ENCODE results near the gene OR4K14. TPM values are rescaled to one million over a fixed set of nuclear protein-coding genes. Genes with fewer than 3 reads are reported as not detected.

Gene OR4K14
- total and polyA plus RNA-seq, 2 of the 4 experiments (the other 2 are of a cell fraction): not detected

DNA sequence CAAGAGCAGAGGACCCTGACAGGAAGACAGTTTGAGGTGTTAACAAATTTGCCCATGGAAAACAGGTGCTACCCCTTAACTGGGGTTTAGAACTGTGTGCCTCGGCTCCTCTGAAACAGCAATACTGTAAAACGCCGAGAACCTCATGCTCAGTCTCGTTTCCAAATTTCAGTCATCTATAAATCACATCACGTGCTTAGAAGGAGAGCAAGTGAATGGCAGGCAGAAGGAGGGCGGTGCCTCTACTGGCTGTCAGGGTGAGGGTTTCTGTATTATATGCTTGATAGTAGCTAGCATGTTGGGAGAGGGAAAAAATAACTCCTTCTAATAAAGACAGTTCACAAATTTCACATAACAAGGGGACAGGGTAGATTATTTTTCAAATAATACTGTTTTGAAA is 12.0 kb upstream of the OR4K14 start:
- in situ Hi-C loops (cut with MboI; ENCODE audit: low sequenced_read_pairs) (no loop called here), dilution Hi-C loops (cut with HindIII; ENCODE audit: low sequenced_read_pairs, unreplicated experiment) (no loop called here), intact Hi-C loops (cut with micrococcal nuclease) (no loop called here)
- Histone ChIP-seq H4K20me1 (ENCODE audit: insufficient read depth, low read length) (no peaks in the 10 kb centered on the region), H3K4ac (ENCODE audit: low read depth, low read length) (no peak overlapping the region), H2AK5ac (ENCODE audit: low read depth, low read length) (no peak overlapping the region), H2AFZ (replicated peaks; ENCODE audit: low read length, poor library complexity) (no peak overlapping the region), H3K56ac (ENCODE audit: extremely low read depth, insufficient read depth, low read length) (no peak overlapping the region), H3K27me3 (ENCODE audit: control insufficient read depth, insufficient read depth, low read length) (no peaks in the 10 kb centered on the region), H2BK5ac (ENCODE audit: low read depth, low read length, poor library complexity, severe bottlenecking) (no peak overlapping the region), H3K9ac (ENCODE audit: low read depth, low read length) (no peak overlapping the region), H3K23ac (ENCODE audit: low read depth, low read length) (no peak overlapping the region), H2BK20ac (ENCODE audit: low read depth, low read length) (no peak overlapping the region), H3K4me1 (ENCODE audit: control insufficient read depth, insufficient read depth, low read length) (no peaks in the 10 kb centered on the region), H4K5ac (ENCODE audit: low read depth, low read length) (no peak overlapping the region), H3K4me2 (ENCODE audit: low read depth, low read length) (no peak overlapping the region), H3K18ac (ENCODE audit: low read depth, low read length) (no peak overlapping the region), H2BK120ac (ENCODE audit: low read depth, low read length) (no peak overlapping the region), H3K27ac (ENCODE audit: insufficient read depth, low read length) (no peak overlapping the region), H3K36me3 (ENCODE audit: control insufficient read depth, insufficient read depth, low read length) (no peaks in the 10 kb centered on the region), H4K8ac (ENCODE audit: low read depth in 2 of 2, low read length in 2 of 2) (no peak overlapping the region), H2AK9ac (replicated peaks; ENCODE audit: low read depth, low read length, poor library complexity) (no peak overlapping the region), H3K4me3 (ENCODE audit: insufficient read depth, low read depth, low read length) (no peak overlapping the region), H2BK15ac (ENCODE audit: low read depth, low read length) (no peak overlapping the region), H4K91ac (ENCODE audit: insufficient read depth, low read depth, low read length) (no peak overlapping the region), H3K14ac (replicated peaks; ENCODE audit: low read depth, low read length) (no peak overlapping the region), H3K79me1 (ENCODE audit: low read depth in 1 of 2, low read length in 2 of 2) (no peaks in the 10 kb centered on the region), H3K9me1 (ENCODE audit: insufficient read depth, low read length) (no peaks in the 10 kb centered on the region), H3K9me3 (ENCODE audit: control insufficient read depth, insufficient read depth, low read length) (peaks cover 11% of the 10 kb centered on the region)
- ATAC-seq (ENCODE audit: low read depth): no peak
- CTCF ChIA-PET: interaction anchor here (0.6 kb wide), 1 partner anchor 50 kb away, joined by 3 read pairs; no protein-coding TSS in a partner anchor
- POLR2A ChIA-PET (ENCODE audit: unreplicated experiment): no interaction called here
- WGBS, 2 experiments (ENCODE audit: extremely low coverage in 2 of 2, insufficient read length in 1 of 2): no CpG with 5 or more reads among the region's 6 CpGs
- BruUV-seq (replicated peaks): no TSS peak
- no peak for DNase-seq
- TF ChIP-seq, protein P1, sequence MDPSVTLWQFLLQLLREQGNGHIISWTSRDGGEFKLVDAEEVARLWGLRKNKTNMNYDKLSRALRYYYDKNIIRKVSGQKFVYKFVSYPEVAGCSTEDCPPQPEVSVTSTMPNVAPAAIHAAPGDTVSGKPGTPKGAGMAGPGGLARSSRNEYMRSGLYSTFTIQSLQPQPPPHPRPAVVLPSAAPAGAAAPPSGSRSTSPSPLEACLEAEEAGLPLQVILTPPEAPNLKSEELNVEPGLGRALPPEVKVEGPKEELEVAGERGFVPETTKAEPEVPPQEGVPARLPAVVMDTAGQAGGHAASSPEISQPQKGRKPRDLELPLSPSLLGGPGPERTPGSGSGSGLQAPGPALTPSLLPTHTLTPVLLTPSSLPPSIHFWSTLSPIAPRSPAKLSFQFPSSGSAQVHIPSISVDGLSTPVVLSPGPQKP (IDR thresholded peaks at IDR 0.05; ENCODE audit: borderline replicate concordance, low read depth, low read length): no peak
- TF ChIP-seq BHLHE40 (IDR thresholded peaks at IDR 0.05; ENCODE audit: low read depth, low read length) (no peak), NFE2L2 (IDR thresholded peaks at IDR 0.05; ENCODE audit: low read depth, low read length) (no peak), CHD1 (IDR thresholded peaks at IDR 0.05; ENCODE audit: low read depth, low read length) (no peak), MXI1 (IDR thresholded peaks at IDR 0.05; ENCODE audit: borderline replicate concordance, low read depth, low read length) (no peak), RAD21 (IDR thresholded peaks at IDR 0.05; ENCODE audit: low read length) (no peak), MAFK (IDR thresholded peaks at IDR 0.05; ENCODE audit: low read depth, low read length) (no peak), MAZ (IDR thresholded peaks at IDR 0.05; ENCODE audit: borderline replicate concordance, low read depth, low read length) (no peak), RFX5 (IDR thresholded peaks at IDR 0.05; ENCODE audit: low read depth, low read length) (no peak), RCOR1 (IDR thresholded peaks at IDR 0.05; ENCODE audit: insufficient replicate concordance, low read length) (no peak), FOS (IDR thresholded peaks at IDR 0.05; ENCODE audit: low read depth, low read length) (no peak), CEBPB (IDR thresholded peaks at IDR 0.05; ENCODE audit: low read depth, low read length) (no peak)
- TF ChIP-seq, protein P2, sequence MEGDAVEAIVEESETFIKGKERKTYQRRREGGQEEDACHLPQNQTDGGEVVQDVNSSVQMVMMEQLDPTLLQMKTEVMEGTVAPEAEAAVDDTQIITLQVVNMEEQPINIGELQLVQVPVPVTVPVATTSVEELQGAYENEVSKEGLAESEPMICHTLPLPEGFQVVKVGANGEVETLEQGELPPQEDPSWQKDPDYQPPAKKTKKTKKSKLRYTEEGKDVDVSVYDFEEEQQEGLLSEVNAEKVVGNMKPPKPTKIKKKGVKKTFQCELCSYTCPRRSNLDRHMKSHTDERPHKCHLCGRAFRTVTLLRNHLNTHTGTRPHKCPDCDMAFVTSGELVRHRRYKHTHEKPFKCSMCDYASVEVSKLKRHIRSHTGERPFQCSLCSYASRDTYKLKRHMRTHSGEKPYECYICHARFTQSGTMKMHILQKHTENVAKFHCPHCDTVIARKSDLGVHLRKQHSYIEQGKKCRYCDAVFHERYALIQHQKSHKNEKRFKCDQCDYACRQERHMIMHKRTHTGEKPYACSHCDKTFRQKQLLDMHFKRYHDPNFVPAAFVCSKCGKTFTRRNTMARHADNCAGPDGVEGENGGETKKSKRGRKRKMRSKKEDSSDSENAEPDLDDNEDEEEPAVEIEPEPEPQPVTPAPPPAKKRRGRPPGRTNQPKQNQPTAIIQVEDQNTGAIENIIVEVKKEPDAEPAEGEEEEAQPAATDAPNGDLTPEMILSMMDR (conservative IDR thresholded peaks at IDR 0.05; ENCODE audit: low read depth, low read length): no peak
- TF ChIP-seq, protein P3, sequence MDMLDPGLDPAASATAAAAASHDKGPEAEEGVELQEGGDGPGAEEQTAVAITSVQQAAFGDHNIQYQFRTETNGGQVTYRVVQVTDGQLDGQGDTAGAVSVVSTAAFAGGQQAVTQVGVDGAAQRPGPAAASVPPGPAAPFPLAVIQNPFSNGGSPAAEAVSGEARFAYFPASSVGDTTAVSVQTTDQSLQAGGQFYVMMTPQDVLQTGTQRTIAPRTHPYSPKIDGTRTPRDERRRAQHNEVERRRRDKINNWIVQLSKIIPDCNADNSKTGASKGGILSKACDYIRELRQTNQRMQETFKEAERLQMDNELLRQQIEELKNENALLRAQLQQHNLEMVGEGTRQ (IDR thresholded peaks at IDR 0.05; ENCODE audit: low read depth, low read length): no peak
